Brain microvascular endothelial cell (primary cell): ENCODE data around the gene IRGQ.

Source experiments
- DNase-seq: peaks from one replicate; pipeline ENCODE4 v3.0.0-alpha.2; 2020
- H3K27ac ChIP-seq: fragments of 250-450 bp; sonication (Bioruptor Pico); 2 replicates; pipeline ENCODE4 v1.5.1; 2020; ENCODE audit warnings: mild to moderate bottlenecking, moderate library complexity
- H3K27me3 ChIP-seq: fragments of 250-450 bp; sonication (Bioruptor Pico); replicated peaks from 2 replicates; pipeline ENCODE4 v1.5.1; 2020; ENCODE audit warnings: mild to moderate bottlenecking
- H3K36me3 ChIP-seq: fragments of 250-450 bp; sonication (Bioruptor Pico); replicated peaks from 2 replicates; pipeline ENCODE4 v1.5.1; 2020; ENCODE audit warnings: mild to moderate bottlenecking
- H3K4me3 ChIP-seq: 2 replicates; pipeline ENCODE4 v1.5.1; 2011; ENCODE audit warnings: low read depth, mild to moderate bottlenecking, control low read depth, low read length, moderate library complexity
- in situ Hi-C: cut with HindIII; loops from 2 replicates; pipeline ENCODE4 v1.10.0; 2017; ENCODE audit warnings: low sequenced_read_pairs, low pct_ligation_motif_present
- TF ChIP-seq, protein P1 (sequence below): IDR thresholded peaks from 2 replicates; pipeline ENCODE4 v1.5.1; 2011; ENCODE audit warnings: low read depth, mild to moderate bottlenecking, moderate library complexity, low read length, control low read depth, inconsistent platforms; ENCODE audit errors: missing control alignments

IRGQ gene

GRCh38 chr19:43598445-43599240 is 2.7 kb upstream of the IRGQ start:
- DNase-seq = no peak
- H3K27ac ChIP-seq = no peak overlapping the region
- no peaks in the 10 kb centered on the region for H3K27me3 ChIP-seq
- TF ChIP-seq, protein P1, sequence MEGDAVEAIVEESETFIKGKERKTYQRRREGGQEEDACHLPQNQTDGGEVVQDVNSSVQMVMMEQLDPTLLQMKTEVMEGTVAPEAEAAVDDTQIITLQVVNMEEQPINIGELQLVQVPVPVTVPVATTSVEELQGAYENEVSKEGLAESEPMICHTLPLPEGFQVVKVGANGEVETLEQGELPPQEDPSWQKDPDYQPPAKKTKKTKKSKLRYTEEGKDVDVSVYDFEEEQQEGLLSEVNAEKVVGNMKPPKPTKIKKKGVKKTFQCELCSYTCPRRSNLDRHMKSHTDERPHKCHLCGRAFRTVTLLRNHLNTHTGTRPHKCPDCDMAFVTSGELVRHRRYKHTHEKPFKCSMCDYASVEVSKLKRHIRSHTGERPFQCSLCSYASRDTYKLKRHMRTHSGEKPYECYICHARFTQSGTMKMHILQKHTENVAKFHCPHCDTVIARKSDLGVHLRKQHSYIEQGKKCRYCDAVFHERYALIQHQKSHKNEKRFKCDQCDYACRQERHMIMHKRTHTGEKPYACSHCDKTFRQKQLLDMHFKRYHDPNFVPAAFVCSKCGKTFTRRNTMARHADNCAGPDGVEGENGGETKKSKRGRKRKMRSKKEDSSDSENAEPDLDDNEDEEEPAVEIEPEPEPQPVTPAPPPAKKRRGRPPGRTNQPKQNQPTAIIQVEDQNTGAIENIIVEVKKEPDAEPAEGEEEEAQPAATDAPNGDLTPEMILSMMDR = no peak
- no peak overlapping the region for H3K4me3 ChIP-seq
- H3K36me3 ChIP-seq = peaks cover 12% of the 10 kb centered on the region
- in situ Hi-C loops = no loop called here

GRCh38 chr19:43597876-43598275 is 1.9 kb upstream of the IRGQ start:
- Histone ChIP-seq H3K27ac (no peak overlapping the region), H3K36me3 (peaks cover 17% of the 10 kb centered on the region), H3K27me3 (no peaks in the 10 kb centered on the region), H3K4me3 (no peak overlapping the region)
- in situ Hi-C loops = no loop called here
- no peak for DNase-seq
- TF ChIP-seq, protein P1 = no peak

DNA sequence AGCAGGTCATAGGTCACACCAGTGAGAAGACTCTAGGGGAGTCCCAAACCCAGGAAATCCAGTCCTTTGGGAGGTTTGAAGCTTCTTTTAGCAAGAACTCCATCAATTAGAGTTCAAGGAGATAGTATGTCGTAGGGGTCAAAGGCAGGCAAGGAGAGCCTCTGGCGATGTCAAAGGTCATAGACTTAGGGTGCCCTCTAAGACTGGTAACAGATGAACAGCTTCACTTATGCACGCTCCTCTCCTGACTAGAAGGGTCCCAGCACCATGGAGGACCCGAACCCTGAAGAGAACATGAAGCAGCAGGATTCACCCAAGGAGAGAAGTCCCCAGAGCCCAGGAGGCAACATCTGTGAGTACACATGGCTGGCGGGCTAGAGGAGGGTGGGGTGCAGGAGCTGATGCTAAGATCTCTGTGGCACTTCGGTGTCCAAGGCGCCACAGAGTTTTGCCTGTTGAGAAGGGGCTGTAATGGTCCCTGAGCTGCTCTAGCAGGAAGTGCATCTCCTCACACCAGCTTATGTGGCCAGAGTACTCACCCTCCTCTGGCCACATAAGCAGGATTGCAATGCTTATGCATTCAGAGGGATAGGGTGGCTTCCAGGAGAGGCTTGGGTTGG is 1.0 kb upstream of the IRGQ start:
- peak overlapping the region; percentile 100 for H3K27ac ChIP-seq
- TF ChIP-seq, protein P1 = no peak
- H3K36me3 ChIP-seq = peaks cover 26% of the 10 kb centered on the region
- DNase-seq = no peak
- H3K4me3 ChIP-seq = peak overlapping the region; percentile 83
- no peaks in the 10 kb centered on the region for H3K27me3 ChIP-seq
- in situ Hi-C loops = no loop called here

GRCh38 chr19:43595605-43595998 is 332 bp downstream of the IRGQ start:
- H3K4me3 ChIP-seq = peak overlapping the region; percentile 78
- in situ Hi-C loops = no loop called here
- TF ChIP-seq, protein P1 = no peak
- peaks cover 29% of the 10 kb centered on the region for H3K36me3 ChIP-seq
- no peak for DNase-seq
- no peaks in the 10 kb centered on the region for H3K27me3 ChIP-seq
- H3K27ac ChIP-seq = peak overlapping the region; percentile 100

GRCh38 chr19:43594710-43595604 is 977 bp downstream of the IRGQ start:
- in situ Hi-C loops = no loop called here
- H3K4me3 ChIP-seq = peak overlapping the region; percentile 78
- TF ChIP-seq, protein P1 = peak; percentile 99
- H3K36me3 ChIP-seq = peaks cover 29% of the 10 kb centered on the region
- DNase-seq = peak; percentile 45
- peak overlapping the region; percentile 100 for H3K27ac ChIP-seq
- no peaks in the 10 kb centered on the region for H3K27me3 ChIP-seq
